Neural progenitor cell (in vitro differentiated cells): ENCODE measurements around the gene BANF1. TPM values are rescaled to one million over a fixed set of nuclear protein-coding genes. Genes with fewer than 3 reads are reported as not detected.

Source experiments
- DNase-seq: peaks from one replicate; pipeline ENCODE4 v3.0.0-alpha.2; 2016; ENCODE audit warnings: low spot score
- H2AFZ ChIP-seq: fragments of 200-600 bp; sonication (generic); replicated peaks from 2 replicates; pipeline ENCODE4 v1.6.1; 2016; ENCODE audit warnings: antibody characterized with exemption
- H3F3A ChIP-seq: fragments of 200-600 bp; sonication (generic); 2 replicates; pipeline ENCODE4 v1.6.1; 2016; ENCODE audit warnings: antibody characterized with exemption, low read depth
- H3K27ac ChIP-seq: fragments of 200-600 bp; sonication (generic); 2 replicates; pipeline ENCODE4 v1.5.1; 2016; ENCODE audit warnings: mild to moderate bottlenecking
- H3K27me3 ChIP-seq: fragments of 200-600 bp; sonication (generic); 2 replicates; pipeline ENCODE4 v1.6.1; 2016; ENCODE audit warnings: mild to moderate bottlenecking, moderate library complexity
- H3K36me3 ChIP-seq: fragments of 200-600 bp; sonication (generic); 2 replicates; pipeline ENCODE4 v1.5.1; 2016
- H3K4me1 ChIP-seq: fragments of 200-600 bp; sonication (generic); 2 replicates; pipeline ENCODE4 v1.6.1; 2016; ENCODE audit warnings: mixed run types
- H3K4me2 ChIP-seq: fragments of 200-600 bp; sonication (generic); 2 replicates; pipeline ENCODE4 v1.6.1; 2016
- H3K4me3 ChIP-seq: fragments of 200-600 bp; sonication (generic); 2 replicates; pipeline ENCODE4 v1.5.1; 2016
- H3K79me2 ChIP-seq: fragments of 200-600 bp; sonication (generic); 2 replicates; pipeline ENCODE4 v1.6.1; 2016; ENCODE audit warnings: low read depth
- H3K9ac ChIP-seq: fragments of 200-600 bp; sonication (generic); 2 replicates; pipeline ENCODE4 v1.6.1; 2016
- H3K9me3 ChIP-seq: fragments of 200-600 bp; sonication (generic); 2 replicates; pipeline ENCODE4 v1.5.1; 2016; ENCODE audit warnings: low read depth
- H4K20me1 ChIP-seq: fragments of 200-600 bp; sonication (generic); 2 replicates; pipeline ENCODE4 v1.6.1; 2016; ENCODE audit warnings: low read depth
- H3K27ac Mint-ChIP-seq: 3 replicates; pipeline ENCODE4 v1.8.0; 2021; ENCODE audit warnings: mixed read lengths
- H3K27me3 Mint-ChIP-seq: 2 replicates; pipeline ENCODE4 v1.8.0; 2022; ENCODE audit warnings: low read depth, mild to moderate bottlenecking, inconsistent platforms, moderate library complexity, mixed read lengths; ENCODE audit not compliant: insufficient read depth
- H3K36me3 Mint-ChIP-seq: 3 replicates; pipeline ENCODE4 v1.8.0; 2021; ENCODE audit warnings: mixed read lengths
- H3K4me1 Mint-ChIP-seq: 3 replicates; pipeline ENCODE4 v1.8.0; 2021; ENCODE audit warnings: mixed read lengths
- H3K4me3 Mint-ChIP-seq: 3 replicates; pipeline ENCODE4 v1.8.0; 2021; ENCODE audit warnings: mild to moderate bottlenecking, moderate library complexity, mixed read lengths
- H3K9me3 Mint-ChIP-seq: 3 replicates; pipeline ENCODE4 v1.8.0; 2020; ENCODE audit warnings: mixed read lengths
- EZH2 ChIP-seq: fragments of 200-600 bp; sonication (generic); IDR thresholded peaks from 2 replicates; pipeline ENCODE4 v1.6.1; 2017; ENCODE audit warnings: antibody characterized with exemption, mild to moderate bottlenecking, moderate library complexity
- EZH2phosphoT487 ChIP-seq: fragments of 200-600 bp; sonication (generic); IDR thresholded peaks from 2 replicates; pipeline ENCODE4 v1.6.1; 2017; ENCODE audit warnings: antibody characterized with exemption
- total RNA-seq: library from RNA; depleted of rRNA; stranded (reverse); fragments of >200 nt; gene quantifications from 2 replicates; pipeline ENCODE4 v1.2.3, GENCODE V29; 2015; ENCODE audit warnings: low replicate concordance
- TF ChIP-seq, protein P1 (sequence below): fragments of 200-600 bp; sonication (generic); IDR thresholded peaks from 2 replicates; pipeline ENCODE4 v1.5.1; 2017; ENCODE audit warnings: antibody characterized with exemption, mild to moderate bottlenecking

BANF1 gene
- total RNA-seq, 1 donor from 2014 or later = 39.8 TPM

DNA sequence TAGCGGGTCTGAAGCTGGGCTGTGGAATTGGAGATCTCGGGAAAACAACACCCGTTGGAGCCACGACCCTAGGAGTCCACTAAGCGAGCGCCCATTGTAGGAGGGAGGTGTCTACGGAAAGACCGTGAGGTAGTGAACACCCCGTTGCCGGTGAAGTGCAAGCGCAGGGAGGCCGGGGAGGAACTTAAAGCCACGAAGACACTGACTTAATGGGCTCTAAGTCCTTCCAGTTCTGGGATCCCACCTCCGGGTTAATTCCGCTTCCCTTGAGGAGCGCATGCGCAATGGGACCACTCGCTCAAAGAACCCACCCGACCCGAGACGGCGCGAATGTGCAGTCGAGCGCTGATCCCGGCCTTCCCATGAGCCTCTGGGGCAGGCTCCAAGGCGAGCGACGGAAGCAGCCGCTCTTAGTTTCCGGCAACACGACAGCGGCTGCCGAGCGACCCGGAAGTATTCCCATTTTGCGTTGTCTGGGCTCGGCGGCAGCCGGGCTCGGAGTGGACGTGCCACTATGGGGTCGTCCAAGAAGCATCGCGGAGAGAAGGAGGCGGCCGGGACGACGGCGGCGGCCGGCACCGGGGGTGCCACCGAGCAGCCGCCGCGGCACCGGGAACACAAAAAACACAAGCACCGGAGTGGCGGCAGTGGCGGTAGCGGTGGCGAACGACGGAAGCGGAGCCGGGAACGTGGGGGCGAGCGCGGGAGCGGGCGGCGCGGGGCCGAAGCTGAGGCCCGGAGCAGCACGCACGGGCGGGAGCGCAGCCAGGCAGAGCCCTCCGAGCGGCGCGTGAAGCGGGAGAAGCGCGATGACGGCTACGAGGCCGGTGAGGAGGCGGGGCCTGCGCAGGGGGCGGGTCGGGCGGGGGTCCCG is 40.8 kb upstream of the BANF1 start, which contains the start of gene SART1:
Gene SART1 (plus strand): TSS at position 468 of the 874 bp plus-strand sequence. CDS start 47 bp downstream, at position 515.
- peak within 1 kb of the TSS; percentile 99 for H3K27ac Mint-ChIP-seq
- H3K9ac ChIP-seq = peak within 1 kb of the TSS; percentile 87
- peaks cover 18% of the 10 kb centered on the region for H3K36me3 Mint-ChIP-seq
- H4K20me1 ChIP-seq = peaks cover 18% of the 10 kb centered on the region
- H3K4me3 Mint-ChIP-seq = peak within 1 kb of the TSS; percentile 98
- DNase-seq = peak; percentile 99
- H3K4me1 ChIP-seq = peaks cover 9% of the 10 kb centered on the region
- H2AFZ ChIP-seq = peak within 1 kb of the TSS; percentile 78
- no peaks in the 10 kb centered on the region for H3K9me3 Mint-ChIP-seq
- no peaks in the 10 kb centered on the region for H3K36me3 ChIP-seq
- peaks cover 4% of the 10 kb centered on the region for H3F3A ChIP-seq
- peaks cover 31% of the 10 kb centered on the region for H3K79me2 ChIP-seq
- H3K27ac ChIP-seq = peak within 1 kb of the TSS; percentile 73
- no peaks in the 10 kb centered on the region for H3K27me3 ChIP-seq
- H3K4me2 ChIP-seq = peak within 1 kb of the TSS; percentile 88
- peak within 1 kb of the TSS; percentile 93 for H3K4me3 ChIP-seq
- no peaks in the 10 kb centered on the region for H3K9me3 ChIP-seq
- no peak for TF ChIP-seq EZH2phosphoT487
- TF ChIP-seq, protein P1, sequence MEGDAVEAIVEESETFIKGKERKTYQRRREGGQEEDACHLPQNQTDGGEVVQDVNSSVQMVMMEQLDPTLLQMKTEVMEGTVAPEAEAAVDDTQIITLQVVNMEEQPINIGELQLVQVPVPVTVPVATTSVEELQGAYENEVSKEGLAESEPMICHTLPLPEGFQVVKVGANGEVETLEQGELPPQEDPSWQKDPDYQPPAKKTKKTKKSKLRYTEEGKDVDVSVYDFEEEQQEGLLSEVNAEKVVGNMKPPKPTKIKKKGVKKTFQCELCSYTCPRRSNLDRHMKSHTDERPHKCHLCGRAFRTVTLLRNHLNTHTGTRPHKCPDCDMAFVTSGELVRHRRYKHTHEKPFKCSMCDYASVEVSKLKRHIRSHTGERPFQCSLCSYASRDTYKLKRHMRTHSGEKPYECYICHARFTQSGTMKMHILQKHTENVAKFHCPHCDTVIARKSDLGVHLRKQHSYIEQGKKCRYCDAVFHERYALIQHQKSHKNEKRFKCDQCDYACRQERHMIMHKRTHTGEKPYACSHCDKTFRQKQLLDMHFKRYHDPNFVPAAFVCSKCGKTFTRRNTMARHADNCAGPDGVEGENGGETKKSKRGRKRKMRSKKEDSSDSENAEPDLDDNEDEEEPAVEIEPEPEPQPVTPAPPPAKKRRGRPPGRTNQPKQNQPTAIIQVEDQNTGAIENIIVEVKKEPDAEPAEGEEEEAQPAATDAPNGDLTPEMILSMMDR = no peak
- no peak for TF ChIP-seq EZH2
- H3K27me3 Mint-ChIP-seq = peaks cover 6% of the 10 kb centered on the region
- peaks cover 24% of the 10 kb centered on the region for H3K4me1 Mint-ChIP-seq

DNA sequence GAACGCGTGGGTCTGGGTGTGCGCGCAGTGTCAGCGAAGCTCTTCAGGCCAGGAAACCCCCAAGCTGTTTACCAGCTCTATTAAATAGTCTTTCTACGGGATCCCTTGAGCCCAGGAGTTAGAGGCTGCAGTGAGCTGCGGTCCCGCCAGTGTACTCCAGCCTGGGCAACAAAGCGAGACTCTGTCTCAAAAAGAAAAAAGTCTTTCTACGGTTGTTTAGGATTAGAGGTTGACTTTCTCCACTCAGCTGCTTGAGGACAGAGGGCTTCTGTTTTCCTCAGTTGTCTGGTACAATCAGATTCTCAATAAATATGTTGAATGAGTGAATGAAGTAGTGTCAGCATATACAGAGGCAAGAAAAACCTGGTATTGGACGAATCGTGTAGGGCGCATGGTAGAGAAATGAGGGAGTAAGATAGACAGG is 40.1 kb upstream of the BANF1 start:
- Mint-ChIP-seq H3K4me3 (peak overlapping the region; percentile 98), H3K9me3 (no peaks in the 10 kb centered on the region), H3K27me3 (peaks cover 4% of the 10 kb centered on the region), H3K36me3 (peaks cover 19% of the 10 kb centered on the region), H3K4me1 (peaks cover 24% of the 10 kb centered on the region), H3K27ac (peak overlapping the region; percentile 3)
- no peak for DNase-seq
- H2AFZ ChIP-seq = no peak overlapping the region
- H3K4me1 ChIP-seq = peaks cover 9% of the 10 kb centered on the region
- H3K27ac ChIP-seq = no peak overlapping the region
- H3K36me3 ChIP-seq = no peaks in the 10 kb centered on the region
- H3K4me3 ChIP-seq = peak overlapping the region; percentile 93
- peak overlapping the region; percentile 87 for H3K9ac ChIP-seq
- H4K20me1 ChIP-seq = peaks cover 18% of the 10 kb centered on the region
- H3K79me2 ChIP-seq = peaks cover 31% of the 10 kb centered on the region
- no peaks in the 10 kb centered on the region for H3K27me3 ChIP-seq
- peaks cover 4% of the 10 kb centered on the region for H3F3A ChIP-seq
- H3K4me2 ChIP-seq = peak overlapping the region; percentile 88
- TF ChIP-seq EZH2phosphoT487 (no peak), EZH2 (no peak)
- TF ChIP-seq, protein P1 = no peak
- no peaks in the 10 kb centered on the region for H3K9me3 ChIP-seq

DNA sequence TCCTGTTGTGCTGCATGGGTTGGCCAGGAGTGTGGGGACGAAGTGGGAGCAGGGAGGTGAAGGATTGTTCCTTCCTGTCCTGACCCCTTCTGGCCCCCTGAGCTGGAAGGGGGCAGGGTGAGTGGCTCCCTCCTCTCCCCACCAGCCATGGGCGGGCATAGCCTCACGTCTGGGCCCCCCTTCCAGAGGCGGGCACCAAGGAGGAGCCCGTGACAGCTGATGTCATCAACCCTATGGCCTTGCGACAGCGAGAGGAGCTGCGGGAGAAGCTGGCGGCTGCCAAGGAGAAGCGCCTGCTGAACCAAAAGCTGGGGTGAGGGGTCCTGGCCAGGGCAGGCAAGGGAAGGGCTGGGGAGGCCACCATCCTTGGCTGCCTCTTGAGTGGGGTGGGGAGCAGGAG is 37.4 kb upstream of the BANF1 start:
- Mint-ChIP-seq H3K27me3 (peaks cover 4% of the 10 kb centered on the region), H3K4me1 (peaks cover 25% of the 10 kb centered on the region), H3K36me3 (peaks cover 30% of the 10 kb centered on the region), H3K9me3 (no peaks in the 10 kb centered on the region), H3K4me3 (peak overlapping the region; percentile 98), H3K27ac (no peak overlapping the region)
- H4K20me1 ChIP-seq = peaks cover 18% of the 10 kb centered on the region
- no peak overlapping the region for H2AFZ ChIP-seq
- no peak overlapping the region for H3K27ac ChIP-seq
- peaks cover 4% of the 10 kb centered on the region for H3F3A ChIP-seq
- TF ChIP-seq, protein P1 = no peak
- TF ChIP-seq EZH2 (no peak), EZH2phosphoT487 (no peak)
- no peaks in the 10 kb centered on the region for H3K27me3 ChIP-seq
- peaks cover 9% of the 10 kb centered on the region for H3K4me1 ChIP-seq
- no peak overlapping the region for H3K4me3 ChIP-seq
- no peaks in the 10 kb centered on the region for H3K36me3 ChIP-seq
- no peak overlapping the region for H3K4me2 ChIP-seq
- H3K9ac ChIP-seq = no peak overlapping the region
- peaks cover 31% of the 10 kb centered on the region for H3K79me2 ChIP-seq
- DNase-seq = no peak
- no peaks in the 10 kb centered on the region for H3K9me3 ChIP-seq
